ENCODE results near the gene TRIM21. TPM values are rescaled to one million over a fixed set of nuclear protein-coding genes. Genes with fewer than 3 reads are reported as not detected.
"Not testable (repeated sequence)": the region's sequence is repeated elsewhere in the genome, so short reads cannot be mapped to it uniquely, and the experiment has no call there.

Gene TRIM21
- total RNA-seq, 1 donor from 2014 or later, result 18.3 TPM

DNA sequence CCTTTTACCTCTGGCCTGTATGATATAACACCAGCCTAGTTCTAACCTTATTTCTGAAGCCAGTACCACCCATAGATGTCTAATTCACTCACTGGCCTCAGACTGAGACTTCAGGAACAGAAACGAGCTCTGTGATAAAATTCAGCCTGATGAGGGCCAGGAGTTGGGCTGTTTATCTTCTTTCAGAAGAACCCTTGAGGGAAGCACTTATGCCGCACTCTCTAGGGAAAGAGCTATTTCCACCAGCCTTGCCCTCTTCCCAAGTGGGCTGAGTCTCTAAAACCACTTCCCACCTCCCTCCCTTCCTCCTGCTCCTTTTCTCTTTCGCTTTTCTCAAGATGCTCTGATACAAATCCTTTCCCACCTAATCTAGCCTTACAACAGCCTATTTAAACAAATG is 23.3 kb downstream of the TRIM21 start:
- DNase-seq (ENCODE audit: low read depth), result no peak
- TF ChIP-seq, protein P1, sequence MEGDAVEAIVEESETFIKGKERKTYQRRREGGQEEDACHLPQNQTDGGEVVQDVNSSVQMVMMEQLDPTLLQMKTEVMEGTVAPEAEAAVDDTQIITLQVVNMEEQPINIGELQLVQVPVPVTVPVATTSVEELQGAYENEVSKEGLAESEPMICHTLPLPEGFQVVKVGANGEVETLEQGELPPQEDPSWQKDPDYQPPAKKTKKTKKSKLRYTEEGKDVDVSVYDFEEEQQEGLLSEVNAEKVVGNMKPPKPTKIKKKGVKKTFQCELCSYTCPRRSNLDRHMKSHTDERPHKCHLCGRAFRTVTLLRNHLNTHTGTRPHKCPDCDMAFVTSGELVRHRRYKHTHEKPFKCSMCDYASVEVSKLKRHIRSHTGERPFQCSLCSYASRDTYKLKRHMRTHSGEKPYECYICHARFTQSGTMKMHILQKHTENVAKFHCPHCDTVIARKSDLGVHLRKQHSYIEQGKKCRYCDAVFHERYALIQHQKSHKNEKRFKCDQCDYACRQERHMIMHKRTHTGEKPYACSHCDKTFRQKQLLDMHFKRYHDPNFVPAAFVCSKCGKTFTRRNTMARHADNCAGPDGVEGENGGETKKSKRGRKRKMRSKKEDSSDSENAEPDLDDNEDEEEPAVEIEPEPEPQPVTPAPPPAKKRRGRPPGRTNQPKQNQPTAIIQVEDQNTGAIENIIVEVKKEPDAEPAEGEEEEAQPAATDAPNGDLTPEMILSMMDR (conservative IDR thresholded peaks at IDR 0.05; ENCODE audit: low read depth, low read length), result no peak

DNA sequence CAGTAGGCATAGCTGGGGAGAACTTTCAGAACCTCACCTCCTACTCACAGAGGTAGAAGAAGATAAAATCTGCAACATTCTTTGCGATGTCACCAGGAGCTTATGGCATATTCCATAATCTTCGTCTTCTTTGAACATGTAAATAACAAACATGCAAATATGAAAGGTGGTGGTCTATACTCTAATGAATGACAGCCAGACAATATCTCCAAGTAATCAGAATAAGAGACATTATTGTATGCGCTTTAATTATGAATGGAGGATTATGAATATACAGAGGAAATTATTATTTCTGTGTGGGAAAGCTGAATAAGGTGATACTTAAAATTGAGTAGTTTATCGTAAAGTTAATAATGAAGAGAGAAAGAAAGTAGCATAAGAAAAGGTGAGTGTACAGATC is 25.2 kb downstream of the TRIM21 start, which contains the start of gene OR52B4:
Gene OR52B4, minus strand, starts transcription at position 101 of the 400 bp plus-strand sequence. Its CDS starts 91 bp downstream, at position 10.
- TF ChIP-seq, protein P1 (conservative IDR thresholded peaks at IDR 0.05; ENCODE audit: low read depth, low read length), result no peak
- no peak within 1 kb of the TSS for H3K4me3 ChIP-seq (ENCODE audit: low read depth, low read length)

More for the DNA sequence above, 23.3 kb downstream of the TRIM21 start:
- no peak overlapping the region for H3K4me3 ChIP-seq (ENCODE audit: low read depth, low read length)

DNA sequence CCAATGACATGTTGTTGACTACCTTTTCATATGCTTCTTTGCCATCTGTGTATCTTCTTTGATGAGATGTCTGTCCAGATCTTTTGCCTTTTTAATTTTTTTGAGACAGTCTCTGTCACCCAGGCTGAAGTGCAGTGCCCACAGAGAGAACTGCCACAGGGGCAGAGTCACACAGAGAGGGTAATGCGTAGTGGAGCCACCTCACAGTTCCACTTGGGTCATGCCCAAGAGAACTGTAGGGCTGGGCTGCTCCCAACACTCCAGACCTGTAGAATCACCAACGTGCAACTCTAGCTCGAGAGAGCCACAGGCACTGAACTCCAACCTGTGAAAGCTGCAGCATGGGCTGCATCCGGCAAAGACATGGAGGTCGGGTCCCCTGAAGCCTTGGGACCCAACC is 45.4 kb downstream of the TRIM21 start:
- not testable (repeated sequence) for H3K4me3 ChIP-seq (ENCODE audit: low read depth, low read length); DNase-seq (ENCODE audit: low read depth)

More for the DNA sequence above, 25.2 kb downstream of the TRIM21 start, which contains the start of gene OR52B4:
- DNase-seq (ENCODE audit: low read depth), result no peak

DNA sequence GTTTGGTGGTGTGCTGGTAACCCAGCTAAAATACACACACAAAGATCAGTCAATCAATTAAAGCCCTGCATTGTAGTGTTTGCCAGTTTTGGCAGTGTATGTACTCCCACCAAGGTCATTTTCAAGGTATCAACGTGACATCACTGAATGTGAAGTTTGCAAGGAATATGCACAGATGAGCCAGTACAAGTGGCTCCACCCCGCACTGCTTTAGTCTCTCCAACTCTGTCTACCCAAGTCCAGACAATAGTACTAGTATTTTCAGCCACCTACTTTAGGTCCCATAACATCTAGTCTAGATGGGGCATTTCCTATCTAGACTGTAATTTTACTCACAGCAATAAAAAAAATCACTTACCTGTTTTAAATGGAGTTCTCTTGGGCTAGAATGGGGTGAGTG is 48.1 kb downstream of the TRIM21 start:
- not testable (repeated sequence) for H3K4me3 ChIP-seq (ENCODE audit: low read depth, low read length)

More for the DNA sequence above, 48.1 kb downstream of the TRIM21 start:
- DNase-seq (ENCODE audit: low read depth), result not testable (repeated sequence)

Other genes with a start within 250 kb of the TRIM21 start
- gene OR52B4, start 25.3 kb downstream of the TRIM21 start, total RNA-seq, result not detected in 2 replicates
- not detected in 2 replicates for gene OR52K2, start 55.6 kb upstream of the TRIM21 start, total RNA-seq
- not detected in 2 replicates for gene OR52K1, start 88.9 kb upstream of the TRIM21 start, total RNA-seq
- not detected in 2 replicates for gene OR52M1, start 151.5 kb upstream of the TRIM21 start, total RNA-seq
- gene OR52I2, start 188.0 kb upstream of the TRIM21 start, total RNA-seq, result not detected in 2 replicates
- gene OR52I1, start 200.3 kb upstream of the TRIM21 start, total RNA-seq, result not detected in 2 replicates
- gene TRIM68, start 214.5 kb upstream of the TRIM21 start, total RNA-seq, result 7.9 and 8.5 TPM in 2 replicates
- gene OR51D1, start 243.8 kb upstream of the TRIM21 start, total RNA-seq, result not detected in 2 replicates